ENCODE results near the gene COMMD1.

Gene COMMD1

DNA sequence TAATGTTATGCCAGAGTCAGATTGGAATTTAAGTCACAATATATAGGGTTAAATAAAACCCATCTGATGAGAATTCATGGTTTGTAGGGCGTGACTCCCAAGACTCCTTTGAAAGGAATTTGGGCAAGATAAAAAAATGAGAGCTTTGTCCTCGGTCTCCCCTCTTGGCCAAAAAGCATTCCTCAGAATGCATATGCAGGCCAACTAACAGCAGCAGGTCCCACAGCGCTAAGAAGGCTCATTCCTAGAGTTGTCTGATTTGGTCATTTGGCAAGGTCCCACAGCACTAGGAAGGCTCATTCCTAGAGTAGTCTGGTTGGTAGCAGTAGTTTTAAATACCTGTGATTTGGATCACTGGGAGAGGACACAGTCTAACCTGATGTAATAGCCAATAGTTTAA, 184.2 kb downstream of the COMMD1 start:
- TF ChIP-seq, protein P1, sequence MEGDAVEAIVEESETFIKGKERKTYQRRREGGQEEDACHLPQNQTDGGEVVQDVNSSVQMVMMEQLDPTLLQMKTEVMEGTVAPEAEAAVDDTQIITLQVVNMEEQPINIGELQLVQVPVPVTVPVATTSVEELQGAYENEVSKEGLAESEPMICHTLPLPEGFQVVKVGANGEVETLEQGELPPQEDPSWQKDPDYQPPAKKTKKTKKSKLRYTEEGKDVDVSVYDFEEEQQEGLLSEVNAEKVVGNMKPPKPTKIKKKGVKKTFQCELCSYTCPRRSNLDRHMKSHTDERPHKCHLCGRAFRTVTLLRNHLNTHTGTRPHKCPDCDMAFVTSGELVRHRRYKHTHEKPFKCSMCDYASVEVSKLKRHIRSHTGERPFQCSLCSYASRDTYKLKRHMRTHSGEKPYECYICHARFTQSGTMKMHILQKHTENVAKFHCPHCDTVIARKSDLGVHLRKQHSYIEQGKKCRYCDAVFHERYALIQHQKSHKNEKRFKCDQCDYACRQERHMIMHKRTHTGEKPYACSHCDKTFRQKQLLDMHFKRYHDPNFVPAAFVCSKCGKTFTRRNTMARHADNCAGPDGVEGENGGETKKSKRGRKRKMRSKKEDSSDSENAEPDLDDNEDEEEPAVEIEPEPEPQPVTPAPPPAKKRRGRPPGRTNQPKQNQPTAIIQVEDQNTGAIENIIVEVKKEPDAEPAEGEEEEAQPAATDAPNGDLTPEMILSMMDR (conservative IDR thresholded peaks at IDR 0.05; ENCODE audit: control insufficient read depth, insufficient read depth, low read depth, low read length): no peak
- DNase-seq (ENCODE audit: low read depth): no peak
- H3K4me3 ChIP-seq (ENCODE audit: control insufficient read depth, low read depth, low read length): no peak overlapping the region

DNA sequence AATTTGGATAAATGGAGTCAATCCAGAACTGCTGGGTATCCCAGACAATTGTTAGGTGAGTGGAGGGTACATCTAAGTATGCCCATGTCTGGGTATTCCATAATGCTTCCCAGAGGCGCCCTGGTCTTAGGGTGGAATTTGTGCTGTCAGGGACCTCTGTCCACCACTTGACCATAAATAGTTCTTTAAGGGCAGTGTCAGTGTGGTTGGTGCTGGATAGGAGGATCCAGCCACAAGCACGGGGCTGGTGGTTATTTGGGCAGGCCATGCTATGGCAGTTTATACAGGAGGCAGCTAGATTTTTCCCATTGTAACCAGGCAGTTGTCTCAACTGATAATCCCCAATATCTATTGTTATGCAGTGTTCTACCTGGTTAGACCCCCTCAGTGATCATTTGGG, 186.0 kb downstream of the COMMD1 start:
- TF ChIP-seq, protein P1 (conservative IDR thresholded peaks at IDR 0.05; ENCODE audit: control insufficient read depth, insufficient read depth, low read depth, low read length): no peak

DNA sequence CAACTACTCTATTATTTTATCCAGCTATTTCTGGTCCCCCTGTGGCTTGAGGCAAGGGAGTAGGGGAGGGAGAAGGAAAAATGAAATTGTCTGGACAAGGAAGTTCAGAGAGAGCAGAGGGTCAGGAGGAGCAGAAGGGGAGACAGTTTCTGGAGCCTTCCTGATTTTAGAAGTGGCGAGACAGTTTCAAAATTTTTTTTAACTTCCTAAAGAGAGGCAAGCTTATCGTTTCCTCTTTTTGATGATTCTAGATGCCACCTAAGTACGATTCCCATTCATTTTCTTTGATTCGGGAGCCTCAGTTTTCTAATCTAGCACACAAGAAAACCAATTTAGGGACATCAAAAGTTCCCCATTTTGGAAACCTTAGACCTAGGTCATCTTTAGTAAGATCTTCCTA, 193.6 kb downstream of the COMMD1 start:
- TF ChIP-seq, protein P1 (conservative IDR thresholded peaks at IDR 0.05; ENCODE audit: control insufficient read depth, insufficient read depth, low read depth, low read length): no peak
- no peak for DNase-seq (ENCODE audit: low read depth)
- H3K4me3 ChIP-seq (ENCODE audit: control insufficient read depth, low read depth, low read length): no peak overlapping the region

More for the DNA sequence above, 186.0 kb downstream of the COMMD1 start:
- no peak overlapping the region for H3K4me3 ChIP-seq (ENCODE audit: control insufficient read depth, low read depth, low read length)
- DNase-seq (ENCODE audit: low read depth): no peak

DNA sequence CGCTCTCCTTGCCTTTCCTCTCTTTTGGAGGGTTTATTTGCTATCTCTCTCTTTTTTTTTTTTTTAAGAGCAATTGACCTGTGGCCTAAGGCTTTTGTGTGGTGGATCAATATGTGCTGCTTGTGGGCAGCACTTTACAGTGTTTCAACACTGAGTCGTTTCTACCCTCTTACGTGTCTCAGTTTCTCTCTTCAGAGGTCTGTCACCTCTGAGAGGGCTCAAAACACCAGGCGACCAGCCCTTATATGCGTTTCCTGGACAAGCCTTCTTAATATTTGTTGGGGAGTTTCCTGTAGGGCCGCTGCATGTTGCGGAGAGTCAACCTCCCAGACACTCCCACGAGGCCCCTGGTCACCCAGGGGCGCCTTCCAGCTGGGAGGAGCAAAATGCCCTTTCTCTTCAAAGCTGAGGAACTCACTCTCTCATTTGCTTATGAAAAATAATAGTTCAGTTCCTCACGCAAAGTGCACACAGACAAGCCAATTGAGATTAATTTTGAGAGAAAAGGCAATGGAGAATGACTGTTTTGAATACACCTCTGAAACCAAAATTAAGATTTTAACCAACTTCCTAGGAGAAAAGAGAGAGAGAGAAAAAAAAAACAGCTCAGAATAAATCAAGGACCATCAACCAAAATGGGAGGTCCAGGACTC, 194.2 kb downstream of the COMMD1 start:
- DNase-seq (ENCODE audit: low read depth): no peak
- no peak overlapping the region for H3K4me3 ChIP-seq (ENCODE audit: control insufficient read depth, low read depth, low read length)
- TF ChIP-seq, protein P1 (conservative IDR thresholded peaks at IDR 0.05; ENCODE audit: control insufficient read depth, insufficient read depth, low read depth, low read length): no peak

DNA sequence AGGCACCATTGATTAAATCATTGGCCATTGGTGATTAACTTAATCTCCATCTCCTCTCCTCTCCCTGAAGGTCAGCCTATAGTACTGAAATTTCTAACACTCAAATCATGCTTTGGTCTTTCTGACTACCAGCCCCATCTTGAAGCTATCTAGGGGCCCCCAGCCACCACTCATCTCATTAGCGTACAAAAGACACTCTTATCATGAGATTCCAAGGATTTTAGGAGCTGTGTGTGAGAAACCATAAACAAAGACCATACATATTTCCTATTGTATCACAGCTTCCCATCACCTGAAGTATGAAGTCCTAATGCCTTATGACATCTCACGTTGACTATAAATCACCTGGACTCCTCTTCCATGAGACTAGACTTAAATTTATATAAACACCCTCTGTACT, 196.4 kb downstream of the COMMD1 start:
- H3K4me3 ChIP-seq (ENCODE audit: control insufficient read depth, low read depth, low read length): no peak overlapping the region
- DNase-seq (ENCODE audit: low read depth): no peak
- TF ChIP-seq, protein P1 (conservative IDR thresholded peaks at IDR 0.05; ENCODE audit: control insufficient read depth, insufficient read depth, low read depth, low read length): no peak

DNA sequence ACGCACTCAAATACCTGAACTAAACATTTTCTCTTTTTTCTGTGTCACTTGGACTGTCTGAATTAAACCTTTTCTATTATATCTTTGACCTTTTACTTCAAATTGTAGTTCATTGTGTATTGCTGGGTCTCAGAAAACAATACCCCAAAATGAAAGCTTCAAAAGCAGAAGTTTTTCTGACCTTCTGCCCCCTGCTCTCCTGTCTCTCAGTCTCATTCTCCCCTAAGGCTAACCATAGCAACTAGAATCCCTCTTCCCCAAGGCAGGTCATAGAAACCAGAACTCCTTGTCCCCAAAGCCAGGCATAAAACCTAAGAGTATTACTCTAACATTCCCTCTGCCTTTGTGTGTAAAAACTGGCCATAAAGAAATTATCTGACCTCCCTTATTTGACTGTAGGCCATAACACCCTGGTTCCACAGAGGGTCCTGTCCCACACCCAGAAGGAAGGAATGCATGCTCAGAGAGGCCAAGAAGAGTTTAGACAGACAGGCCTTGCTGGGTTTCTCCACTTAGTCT, 197.0 kb downstream of the COMMD1 start:
- TF ChIP-seq, protein P1 (conservative IDR thresholded peaks at IDR 0.05; ENCODE audit: control insufficient read depth, insufficient read depth, low read depth, low read length): no peak
- no peak for DNase-seq (ENCODE audit: low read depth)
- H3K4me3 ChIP-seq (ENCODE audit: control insufficient read depth, low read depth, low read length): no peak overlapping the region
